GM19351 (cell line): ENCODE data around the gene SMARCA2.

Source experiments
- ATAC-seq: cut with Tn5 transposase; IDR thresholded peaks from one replicate; pipeline ENCODE4 v1.9.1; 2021; ENCODE audit warnings: mild to moderate bottlenecking, moderate library complexity; ENCODE audit not compliant: unreplicated experiment

SMARCA2 gene

DNA sequence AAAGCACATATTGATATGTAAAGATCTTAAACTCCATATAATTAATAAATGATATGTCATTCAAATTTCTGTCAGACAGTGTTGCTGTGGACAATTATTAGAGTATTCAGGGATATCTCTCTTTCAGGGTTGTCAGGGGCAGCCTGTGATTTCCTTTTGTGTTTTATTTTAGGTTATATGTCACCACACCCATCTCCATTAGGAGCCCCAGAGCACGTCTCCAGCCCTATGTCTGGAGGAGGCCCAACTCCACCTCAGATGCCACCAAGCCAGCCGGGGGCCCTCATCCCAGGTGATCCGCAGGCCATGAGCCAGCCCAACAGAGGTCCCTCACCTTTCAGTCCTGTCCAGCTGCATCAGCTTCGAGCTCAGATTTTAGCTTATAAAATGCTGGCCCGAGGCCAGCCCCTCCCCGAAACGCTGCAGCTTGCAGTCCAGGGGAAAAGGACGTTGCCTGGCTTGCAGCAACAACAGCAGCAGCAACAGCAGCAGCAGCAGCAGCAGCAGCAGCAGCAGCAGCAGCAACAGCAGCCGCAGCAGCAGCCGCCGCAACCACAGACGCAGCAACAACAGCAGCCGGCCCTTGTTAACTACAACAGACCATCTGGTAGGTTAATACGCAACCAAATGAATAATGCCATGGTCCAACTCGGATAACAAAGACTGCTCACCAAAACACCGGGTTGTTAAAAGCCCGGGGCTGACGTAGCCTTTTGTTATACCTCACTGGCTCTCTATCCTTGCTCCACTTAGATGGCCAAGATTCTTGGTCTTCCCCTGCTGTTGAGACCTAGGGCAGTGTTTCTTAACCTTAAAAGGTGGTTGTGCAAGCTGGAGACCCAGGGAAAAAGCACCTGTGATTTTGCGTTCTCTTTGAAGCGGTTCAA, 24.4 kb downstream of the SMARCA2 start:
- no peak for ATAC-seq

DNA sequence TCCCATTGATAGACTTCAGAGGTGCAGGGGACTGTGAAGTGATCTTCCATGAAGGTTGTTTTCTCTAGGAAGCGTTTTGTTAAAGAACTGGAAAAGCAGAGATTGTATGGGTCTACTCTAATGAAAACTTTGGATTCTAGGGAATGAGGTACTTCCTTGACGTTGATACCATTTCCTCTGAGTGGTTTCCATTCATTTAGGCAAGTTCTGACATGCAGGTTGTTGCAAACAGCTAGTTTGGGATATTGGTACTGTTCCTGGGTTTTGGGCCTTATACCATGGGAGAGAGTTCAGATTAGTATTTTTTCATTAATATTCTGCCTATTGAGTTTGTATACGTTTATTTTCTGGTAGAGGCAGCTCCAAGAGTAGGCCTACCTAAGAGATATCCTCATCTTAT, 25.7 kb downstream of the SMARCA2 start:
- no peak for ATAC-seq

DNA sequence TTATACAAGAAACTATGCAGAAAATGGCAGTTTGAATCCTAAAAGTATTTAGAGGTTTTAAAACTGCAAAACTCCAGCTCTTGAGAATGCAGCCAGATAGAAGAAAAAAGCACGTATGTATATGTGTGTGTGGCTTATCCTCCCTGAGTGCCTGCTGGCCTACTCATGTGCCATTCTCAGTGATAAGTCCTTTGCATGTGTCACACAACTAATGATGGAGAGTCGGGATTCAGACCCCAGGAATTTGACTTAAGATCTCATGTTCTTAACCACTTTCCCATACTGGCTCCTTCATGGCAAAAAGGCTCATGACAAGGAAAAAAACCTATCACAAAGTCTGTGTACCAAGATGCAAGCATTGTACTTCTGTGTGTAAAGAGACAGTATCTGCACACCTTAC, 26.6 kb downstream of the SMARCA2 start:
- ATAC-seq, result no peak

DNA sequence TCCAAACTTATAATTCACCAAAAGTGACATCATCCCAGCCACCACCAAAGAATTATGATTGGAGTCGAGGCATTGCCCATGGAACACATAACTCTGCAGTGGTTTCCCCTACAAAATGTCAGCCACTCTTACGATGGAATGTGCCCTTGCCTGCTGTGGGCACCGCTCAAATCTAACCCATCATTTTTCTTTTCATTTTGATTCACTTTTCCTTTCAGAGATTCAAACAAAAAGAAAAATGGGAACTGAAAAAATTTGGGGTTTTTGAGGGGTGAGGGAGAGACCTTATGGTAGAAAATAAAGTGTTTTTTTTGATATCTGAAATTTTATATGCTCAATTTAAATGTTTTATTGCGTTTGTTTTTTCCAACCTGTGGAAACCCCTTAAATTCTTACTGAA, 28.1 kb downstream of the SMARCA2 start:
- ATAC-seq, result no peak

DNA sequence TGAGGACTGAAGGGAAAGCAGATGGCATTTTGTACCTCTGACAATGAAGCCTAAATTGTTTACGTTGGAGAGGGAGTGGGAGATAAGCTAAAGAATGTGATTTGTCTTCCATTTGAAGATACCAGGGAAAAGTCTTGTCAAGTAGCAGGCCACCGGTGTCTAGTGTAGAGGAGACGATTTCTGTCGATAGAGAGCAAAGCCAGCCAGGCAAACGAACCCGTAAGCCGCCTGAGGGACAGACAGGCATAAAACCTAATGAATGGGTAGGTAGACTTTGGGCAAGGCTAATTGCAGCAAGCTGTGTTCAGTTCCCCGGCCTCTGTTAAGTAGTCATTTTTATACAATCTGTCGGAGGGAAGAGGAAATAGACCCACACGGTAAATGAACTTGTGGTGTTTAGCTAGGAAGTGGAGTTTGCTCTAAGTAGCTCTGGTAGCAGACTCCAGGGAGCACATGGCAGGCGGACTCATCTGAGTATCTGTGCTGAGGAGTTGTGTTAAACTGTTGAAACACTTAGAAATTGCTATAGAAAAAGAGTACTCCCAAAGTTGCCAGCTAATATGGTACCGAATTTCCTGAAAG, 28.8 kb downstream of the SMARCA2 start:
- ATAC-seq, result peak; percentile 56

DNA sequence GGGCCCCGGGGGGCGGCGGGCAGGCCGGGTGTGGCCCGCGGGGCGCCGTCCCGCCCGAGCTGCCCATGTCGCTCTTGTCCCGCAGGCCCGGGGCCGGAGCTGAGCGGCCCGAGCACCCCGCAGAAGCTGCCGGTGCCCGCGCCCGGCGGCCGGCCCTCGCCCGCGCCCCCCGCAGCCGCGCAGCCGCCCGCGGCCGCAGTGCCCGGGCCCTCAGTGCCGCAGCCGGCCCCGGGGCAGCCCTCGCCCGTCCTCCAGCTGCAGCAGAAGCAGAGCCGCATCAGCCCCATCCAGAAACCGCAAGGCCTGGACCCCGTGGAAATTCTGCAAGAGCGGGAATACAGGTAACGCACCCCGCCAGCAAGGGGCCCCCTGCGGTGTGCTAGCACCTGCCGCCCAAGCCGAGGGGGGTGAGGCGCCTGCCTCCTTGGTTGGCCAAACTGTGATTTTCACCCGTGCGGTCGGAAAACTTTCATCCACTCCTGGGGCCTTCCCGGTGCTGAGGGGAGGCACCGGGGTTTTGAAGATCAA, 32.1 kb downstream of the SMARCA2 start:
- ATAC-seq, result no peak

DNA sequence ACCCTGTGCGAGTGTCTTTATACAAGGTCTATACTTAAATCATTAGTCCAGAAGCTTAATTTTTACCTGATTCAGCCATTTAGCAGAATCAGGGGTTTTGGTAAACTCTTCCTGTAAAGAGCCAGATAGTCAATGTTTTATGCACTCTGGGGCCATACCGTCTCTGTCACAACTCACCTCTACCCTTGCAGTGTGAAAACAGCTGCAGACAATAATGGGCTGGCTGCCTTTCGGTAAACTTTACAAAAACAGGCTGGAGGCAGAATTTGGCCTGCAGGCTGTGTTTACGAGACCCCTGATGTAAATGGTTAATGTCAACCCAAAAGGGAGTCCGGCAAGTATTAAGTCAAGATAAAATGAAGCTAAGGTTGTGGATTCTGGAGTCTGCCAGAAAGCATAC, 32.8 kb downstream of the SMARCA2 start:
- no peak for ATAC-seq

DNA sequence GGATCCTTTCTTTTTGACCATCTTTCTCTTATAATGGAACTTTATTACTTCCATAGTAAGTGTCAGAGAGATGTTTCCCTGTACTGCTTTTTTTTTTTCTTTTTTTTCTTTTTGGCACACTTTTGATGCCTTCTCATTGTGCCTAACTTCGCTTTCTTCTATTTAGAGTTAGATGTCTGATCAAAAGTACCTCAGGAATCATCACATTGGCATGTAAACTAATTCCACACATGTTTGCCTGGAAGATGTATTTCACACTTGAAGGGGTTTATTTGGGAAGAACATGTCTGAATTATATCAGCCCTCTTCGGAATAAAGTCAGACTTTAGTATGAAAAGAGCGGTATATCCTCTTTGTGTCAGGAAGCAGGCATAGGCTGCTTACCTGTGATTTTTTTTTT, 35.1 kb downstream of the SMARCA2 start:
- ATAC-seq, result no peak

DNA sequence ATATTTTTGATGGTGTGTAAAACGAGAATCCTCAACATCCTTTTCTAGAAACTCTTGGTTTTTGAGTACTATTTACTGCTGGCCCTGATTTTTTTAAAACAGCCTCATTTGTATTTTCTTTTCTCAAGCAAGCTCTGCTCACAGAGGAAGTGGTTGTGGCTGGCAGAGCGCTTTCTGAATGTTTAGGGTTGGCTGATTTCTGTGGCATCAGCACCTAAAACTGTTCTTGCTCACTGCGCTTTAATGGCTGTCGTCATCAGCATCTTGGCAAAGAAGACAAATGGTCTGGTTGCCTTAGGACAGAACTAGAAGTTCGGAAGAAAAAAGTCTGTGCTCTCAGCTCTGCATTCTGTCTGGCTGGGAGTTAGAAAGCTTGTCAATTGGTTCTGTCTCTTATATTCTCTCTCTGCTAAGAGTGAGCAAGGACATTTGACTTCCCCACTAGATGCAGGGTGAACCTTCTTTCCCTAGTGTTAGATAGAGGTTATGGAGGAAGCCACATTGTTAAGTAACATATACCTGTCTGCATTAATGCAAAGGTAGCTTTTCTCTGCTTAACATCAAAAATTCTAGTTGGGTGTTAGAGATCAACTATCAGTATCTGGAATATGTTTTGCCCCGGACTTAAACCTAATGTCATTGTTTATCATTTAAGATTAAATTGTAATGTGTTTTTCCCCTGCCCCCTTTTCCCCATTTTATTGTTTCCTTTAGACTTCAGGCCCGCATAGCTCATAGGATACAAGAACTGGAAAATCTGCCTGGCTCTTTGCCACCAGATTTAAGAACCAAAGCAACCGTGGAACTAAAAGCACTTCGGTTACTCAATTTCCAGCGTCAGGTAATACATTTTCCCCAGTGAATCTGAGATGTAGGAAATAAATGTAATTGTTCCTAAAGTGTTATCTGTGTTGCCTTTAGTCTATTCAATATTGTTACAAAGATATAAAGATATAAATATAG, 39.0 kb downstream of the SMARCA2 start:
- peak; percentile 94 for ATAC-seq

DNA sequence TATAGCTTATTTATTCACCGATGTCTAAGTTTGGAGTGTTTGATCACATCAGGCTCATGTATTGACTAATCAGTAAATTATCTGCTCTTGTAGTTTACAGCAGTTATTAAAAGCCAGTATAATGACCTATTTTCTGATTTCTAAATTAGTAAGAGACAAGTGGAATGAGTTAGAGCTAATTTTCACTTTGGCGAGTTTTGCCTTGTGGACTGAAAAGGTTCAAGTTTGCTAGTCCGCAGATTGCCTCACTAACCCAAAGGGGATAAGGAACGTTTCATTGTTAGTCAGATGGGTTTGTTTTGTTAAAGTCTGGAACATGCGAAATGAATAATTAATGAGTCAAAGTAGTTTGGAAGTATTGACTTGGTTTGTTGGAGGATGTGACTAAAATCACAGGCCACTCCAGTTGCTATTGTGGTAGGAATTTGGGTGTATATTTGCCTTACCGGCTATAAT, 40.1 kb downstream of the SMARCA2 start:
- no peak for ATAC-seq

DNA sequence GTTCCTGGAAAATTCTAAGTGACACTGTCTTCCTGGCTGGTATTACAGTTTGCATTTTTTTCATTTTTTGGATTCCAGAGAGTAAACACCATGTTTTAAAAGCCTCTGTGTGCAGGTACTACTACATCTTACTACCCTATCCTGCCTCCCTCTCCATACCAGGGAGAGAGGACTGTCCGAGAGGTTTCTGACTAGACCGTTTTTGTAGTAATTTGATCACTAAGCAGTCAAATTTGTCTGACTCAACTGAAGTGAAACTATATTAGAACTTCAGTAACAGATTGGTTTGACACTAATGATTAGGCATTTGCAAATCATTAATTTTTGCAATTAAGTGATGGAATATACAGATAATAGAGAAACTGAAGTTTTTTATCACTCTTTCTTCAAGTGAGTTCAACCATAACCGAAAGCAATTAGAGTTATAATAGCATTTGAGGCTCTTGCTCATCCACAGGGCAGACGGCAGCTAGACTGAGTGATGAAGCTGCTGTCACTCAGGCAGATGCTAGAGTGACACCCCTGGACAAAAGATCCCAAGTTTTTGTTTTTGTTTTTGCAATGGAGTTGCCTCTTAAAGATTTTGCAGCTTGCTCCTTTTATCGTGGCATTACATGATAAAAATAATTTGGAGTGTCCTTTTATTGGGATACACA, 44.3 kb downstream of the SMARCA2 start:
- no peak for ATAC-seq

DNA sequence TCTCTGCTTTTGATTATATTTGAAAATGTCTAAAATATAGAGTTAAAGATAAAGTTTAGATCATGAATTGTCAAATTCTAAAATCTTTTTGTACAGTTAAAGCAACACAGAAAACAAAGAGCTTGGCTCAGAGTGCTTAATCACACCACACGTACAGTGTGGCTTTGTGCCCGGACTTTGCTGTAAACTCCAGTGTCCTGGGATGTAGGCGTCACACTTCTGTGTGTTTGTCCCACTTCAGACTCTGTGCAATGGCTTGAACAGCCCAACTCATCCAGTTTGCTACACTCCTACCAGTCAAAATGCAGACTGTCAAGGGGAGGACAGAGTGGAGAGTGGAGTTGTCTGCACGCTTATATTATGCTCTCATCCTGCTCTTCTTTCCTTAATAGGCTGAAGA, 45.3 kb downstream of the SMARCA2 start:
- ATAC-seq, result no peak

DNA sequence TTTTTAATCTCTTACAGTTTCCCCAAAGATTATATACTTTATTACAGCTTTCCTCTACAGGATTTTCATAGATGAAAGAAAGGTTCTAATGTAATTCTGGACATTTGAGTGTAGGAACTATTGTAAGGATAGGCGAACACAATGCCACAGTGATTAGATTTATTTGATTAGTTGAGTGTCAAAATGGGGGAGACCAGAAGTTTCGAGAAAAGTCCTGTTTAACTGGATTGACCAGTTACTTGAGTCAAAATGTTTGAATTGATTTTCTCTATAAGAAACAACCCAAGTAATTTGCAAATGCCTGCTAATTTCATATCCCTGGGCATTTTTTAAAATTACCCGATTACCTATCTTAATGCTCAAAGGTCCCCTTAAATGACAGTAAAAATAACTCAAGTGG, 50.6 kb downstream of the SMARCA2 start:
- ATAC-seq, result no peak

DNA sequence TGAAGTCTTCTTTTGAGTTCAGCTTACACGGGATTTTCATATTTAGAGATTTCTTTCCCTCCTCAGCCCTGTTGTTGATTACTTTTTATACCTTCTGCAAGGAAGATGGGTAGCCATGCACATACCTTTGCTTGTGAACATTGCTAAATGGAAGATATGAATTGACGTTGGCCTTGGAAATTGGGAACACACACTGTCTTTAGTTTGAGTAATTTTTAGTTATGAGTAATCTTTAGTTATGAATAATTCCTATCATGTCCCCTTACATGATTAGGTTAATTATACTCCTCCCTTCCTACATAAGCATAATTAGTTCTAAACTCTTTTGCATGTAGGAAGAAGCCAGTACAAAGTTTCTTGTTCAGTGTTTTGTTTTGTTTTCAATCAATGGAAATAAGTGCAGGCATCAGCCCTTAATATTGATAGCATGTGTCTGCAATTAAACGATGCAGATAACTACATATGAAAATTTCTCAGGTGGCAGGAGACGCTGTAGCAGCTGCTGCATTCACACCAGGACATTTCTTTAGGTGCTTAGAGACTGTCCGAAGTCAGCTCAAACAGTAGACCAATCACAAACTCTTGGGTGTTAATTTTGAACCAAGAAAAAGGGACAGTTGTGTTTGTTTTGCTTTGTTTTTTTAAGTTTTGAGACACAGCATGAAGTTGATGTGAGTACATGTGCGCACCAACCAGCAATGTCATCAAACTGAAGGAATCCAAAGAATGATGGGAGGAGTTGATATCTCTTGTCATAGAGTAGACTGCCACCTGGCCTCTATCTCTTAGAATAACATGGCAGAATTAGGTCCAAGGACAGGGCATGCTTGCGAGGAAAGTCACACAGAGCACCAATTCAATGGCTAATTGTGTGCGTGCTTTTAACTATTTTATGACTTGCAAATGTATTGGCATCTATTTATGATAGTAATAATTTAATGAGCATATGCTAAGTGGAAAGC, 51.4 kb downstream of the SMARCA2 start:
- ATAC-seq, result no peak

DNA sequence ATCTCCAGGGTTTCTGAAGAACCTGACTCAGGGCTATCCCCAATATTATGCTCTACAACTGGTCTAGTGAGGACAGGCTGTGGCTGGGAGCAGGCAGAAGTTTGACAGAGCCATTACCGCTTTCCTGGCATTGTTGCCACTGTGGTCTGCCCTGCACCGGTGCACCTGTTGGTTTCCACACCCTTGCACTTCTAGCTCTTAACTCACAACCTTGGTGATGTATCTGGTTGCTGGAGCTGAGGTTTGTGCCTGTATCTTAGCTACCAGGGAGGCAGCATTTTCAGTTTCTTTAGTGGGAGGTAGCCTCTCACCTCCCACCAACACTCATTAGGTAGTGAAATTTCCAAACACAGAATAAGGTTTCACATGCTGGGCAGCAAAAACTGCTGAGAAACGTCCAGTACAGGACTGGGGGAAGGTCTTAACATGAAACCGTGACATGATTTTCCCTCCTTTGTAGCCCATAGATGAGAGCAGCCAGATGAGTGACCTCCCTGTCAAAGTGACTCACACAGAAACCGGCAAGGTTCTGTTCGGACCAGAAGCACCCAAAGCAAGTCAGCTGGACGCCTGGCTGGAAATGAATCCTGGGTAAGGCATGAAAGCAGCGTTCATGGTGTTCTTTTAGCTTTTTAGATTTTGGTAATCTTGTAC, 57.7 kb downstream of the SMARCA2 start:
- peak; percentile 83 for ATAC-seq

DNA sequence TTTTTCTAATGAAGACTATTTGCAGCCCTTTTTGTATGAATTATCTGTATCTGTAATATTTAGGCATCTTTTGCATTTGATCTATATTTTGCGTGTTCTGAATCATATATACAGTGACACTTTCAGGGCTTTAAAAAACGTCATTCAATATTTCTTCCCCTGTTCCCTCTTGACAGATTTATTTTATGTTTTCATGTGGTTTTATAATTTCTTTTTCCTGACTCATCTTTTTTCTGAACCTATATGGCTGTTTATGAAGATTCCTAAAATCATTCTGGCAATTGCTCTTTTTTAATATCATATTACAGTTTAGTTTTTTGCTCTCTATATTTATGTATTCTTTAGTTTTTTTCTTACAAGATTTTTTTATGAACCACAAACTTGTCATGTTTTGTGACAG, 67.6 kb downstream of the SMARCA2 start:
- no peak for ATAC-seq

DNA sequence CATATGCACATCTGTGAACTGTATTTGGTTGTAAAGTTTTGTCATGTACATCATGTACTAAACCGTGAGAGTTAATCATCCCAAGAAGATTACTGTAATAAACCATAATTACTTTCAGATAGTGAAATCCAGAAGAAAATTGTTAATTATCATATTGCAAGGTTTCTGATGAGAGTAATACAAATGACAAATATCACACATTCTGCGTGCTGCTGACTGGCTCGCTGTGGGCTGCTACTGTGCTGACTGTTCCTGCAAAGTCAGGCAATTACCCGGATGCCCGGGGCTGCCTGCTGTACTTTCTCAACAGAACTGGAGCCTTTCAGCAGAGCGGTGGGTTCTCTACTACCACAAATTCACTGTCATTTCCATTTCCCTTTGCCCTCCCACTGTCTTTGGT, 68.3 kb downstream of the SMARCA2 start:
- ATAC-seq, result no peak

DNA sequence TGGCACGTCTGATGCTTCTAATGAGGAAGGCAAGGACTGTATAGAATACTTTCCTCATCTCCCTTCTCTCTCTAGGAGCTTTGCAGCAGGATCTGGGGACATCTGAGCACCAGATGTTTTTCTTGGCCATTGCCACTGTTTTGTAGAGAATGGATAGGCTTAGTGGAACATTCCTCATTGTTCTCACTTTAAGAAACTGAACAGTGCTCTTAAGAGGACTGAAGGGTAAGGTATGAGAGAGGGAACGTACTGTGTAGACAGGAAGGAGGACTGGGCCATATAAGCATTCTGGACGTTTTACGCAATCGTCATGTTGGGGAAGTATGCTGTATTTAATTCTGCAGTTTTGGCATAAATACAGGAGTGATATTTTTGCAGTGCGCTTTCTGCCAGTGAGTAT, 70.6 kb downstream of the SMARCA2 start:
- no peak for ATAC-seq

DNA sequence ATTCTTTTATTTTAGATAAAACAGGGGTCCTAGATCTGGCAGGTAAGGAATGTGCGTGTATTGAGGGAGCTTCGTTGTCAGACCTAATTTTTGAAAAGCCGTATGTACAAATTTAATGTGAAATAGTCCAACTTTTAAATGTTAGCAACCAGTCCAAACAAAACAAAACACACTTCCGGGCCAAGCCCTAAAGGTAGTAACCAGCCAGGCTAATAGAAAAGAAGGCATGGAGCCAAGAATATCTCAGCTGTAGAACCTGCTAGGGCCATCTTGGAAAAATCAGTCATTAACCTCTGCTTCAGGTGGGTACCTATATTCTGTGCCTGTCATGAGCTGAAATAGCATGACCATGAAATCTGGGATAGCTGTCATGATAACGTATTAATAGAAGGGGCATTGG, 71.0 kb downstream of the SMARCA2 start:
- ATAC-seq, result no peak
